ENCODE measurements around the gene AZGP1.

GRCh38 chr7:99994819-99995218, 19.0 kb upstream of the AZGP1 start:
- TF ChIP-seq CTCF (IDR thresholded peaks at IDR 0.05) (no peak), POLR2A (IDR thresholded peaks at IDR 0.05) (no peak)

Measured in uterus (tissue), 2 donors.